ENCODE data around the gene RTN4RL2.

DNA sequence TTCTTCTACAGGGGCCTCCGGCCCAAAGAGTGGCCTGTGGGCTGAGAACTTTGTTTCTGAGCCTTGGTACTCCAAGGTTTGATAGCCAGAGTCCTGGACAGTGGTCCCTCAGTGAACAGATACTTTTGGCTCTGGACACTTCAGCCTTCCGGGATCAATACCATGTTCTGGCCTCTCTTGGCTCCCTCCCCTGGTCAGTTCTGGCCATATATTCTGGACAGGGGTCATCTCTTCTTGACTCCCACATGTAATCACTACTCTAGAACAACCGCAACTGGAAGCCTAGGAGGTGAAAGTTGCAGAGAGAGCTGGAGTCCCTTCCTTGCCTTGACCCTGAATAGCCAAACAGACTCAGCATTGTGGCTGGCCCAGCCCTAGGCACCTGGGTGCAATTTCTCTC is 2.3 kb downstream of the RTN4RL2 start:
- TF ChIP-seq, protein P1, sequence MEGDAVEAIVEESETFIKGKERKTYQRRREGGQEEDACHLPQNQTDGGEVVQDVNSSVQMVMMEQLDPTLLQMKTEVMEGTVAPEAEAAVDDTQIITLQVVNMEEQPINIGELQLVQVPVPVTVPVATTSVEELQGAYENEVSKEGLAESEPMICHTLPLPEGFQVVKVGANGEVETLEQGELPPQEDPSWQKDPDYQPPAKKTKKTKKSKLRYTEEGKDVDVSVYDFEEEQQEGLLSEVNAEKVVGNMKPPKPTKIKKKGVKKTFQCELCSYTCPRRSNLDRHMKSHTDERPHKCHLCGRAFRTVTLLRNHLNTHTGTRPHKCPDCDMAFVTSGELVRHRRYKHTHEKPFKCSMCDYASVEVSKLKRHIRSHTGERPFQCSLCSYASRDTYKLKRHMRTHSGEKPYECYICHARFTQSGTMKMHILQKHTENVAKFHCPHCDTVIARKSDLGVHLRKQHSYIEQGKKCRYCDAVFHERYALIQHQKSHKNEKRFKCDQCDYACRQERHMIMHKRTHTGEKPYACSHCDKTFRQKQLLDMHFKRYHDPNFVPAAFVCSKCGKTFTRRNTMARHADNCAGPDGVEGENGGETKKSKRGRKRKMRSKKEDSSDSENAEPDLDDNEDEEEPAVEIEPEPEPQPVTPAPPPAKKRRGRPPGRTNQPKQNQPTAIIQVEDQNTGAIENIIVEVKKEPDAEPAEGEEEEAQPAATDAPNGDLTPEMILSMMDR (IDR thresholded peaks at IDR 0.05) = no peak
- no peak for TF ChIP-seq POLR2A (IDR thresholded peaks at IDR 0.05)
- no peak for TF ChIP-seq POLR2AphosphoS5 (IDR thresholded peaks at IDR 0.05)

Data from stomach (tissue), 4 donors.